AG10803 (cell line): Measurements from ENCODE around the gene UTP3.
"Not testable (repeated sequence)": the region's sequence is repeated elsewhere in the genome, so short reads cannot be mapped to it uniquely, and the experiment has no call there.

Experiments used
- DNase-seq: peaks from one replicate; pipeline ENCODE4 v3.0.0; 2010; ENCODE audit warnings: low read depth
- H3K4me3 ChIP-seq: 2 replicates; pipeline ENCODE4 v1.5.1; 2011; ENCODE audit warnings: mild to moderate bottlenecking, low read length, control low read depth
- CTCF ChIP-seq: conservative IDR thresholded peaks from 2 replicates; pipeline ENCODE4 v1.5.1; 2011; ENCODE audit warnings: mild to moderate bottlenecking, low read length, control low read depth, inconsistent platforms

UTP3 gene

GRCh38 chr4:70734168-70734954, 46.0 kb downstream of the UTP3 start:
- H3K4me3 ChIP-seq: peak overlapping the region; percentile 54
- no peak for TF ChIP-seq CTCF
- peak; percentile 54 for DNase-seq

- no peak for TF ChIP-seq CTCF
- DNase-seq: no peak
- peak overlapping the region; percentile 54 for H3K4me3 ChIP-seq
Measured at GRCh38 chr4:70734971-70735370, 46.6 kb downstream of the UTP3 start.

DNA sequence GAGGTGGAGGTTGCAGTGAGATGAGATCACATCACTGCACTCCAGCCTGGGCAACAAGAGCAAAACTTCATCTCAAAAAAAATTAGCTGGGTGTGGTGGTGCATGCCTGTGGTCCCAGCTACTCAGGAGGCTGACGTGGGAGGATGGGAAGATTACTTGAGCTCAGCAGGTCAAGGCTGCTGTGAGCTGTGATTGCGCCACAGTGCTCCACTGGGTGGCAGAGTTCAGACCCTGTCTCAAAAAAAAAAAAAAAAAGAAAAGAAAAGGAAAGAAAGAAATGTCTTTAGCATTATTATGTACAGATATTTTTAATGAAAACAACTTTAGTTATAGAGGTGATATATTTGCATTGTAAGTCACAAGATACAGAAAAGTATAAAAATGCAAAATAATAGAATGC, 47.6 kb downstream of the UTP3 start:
- DNase-seq: peak; percentile 73
- peak; percentile 22 for TF ChIP-seq CTCF
- H3K4me3 ChIP-seq: not testable (repeated sequence)

DNA sequence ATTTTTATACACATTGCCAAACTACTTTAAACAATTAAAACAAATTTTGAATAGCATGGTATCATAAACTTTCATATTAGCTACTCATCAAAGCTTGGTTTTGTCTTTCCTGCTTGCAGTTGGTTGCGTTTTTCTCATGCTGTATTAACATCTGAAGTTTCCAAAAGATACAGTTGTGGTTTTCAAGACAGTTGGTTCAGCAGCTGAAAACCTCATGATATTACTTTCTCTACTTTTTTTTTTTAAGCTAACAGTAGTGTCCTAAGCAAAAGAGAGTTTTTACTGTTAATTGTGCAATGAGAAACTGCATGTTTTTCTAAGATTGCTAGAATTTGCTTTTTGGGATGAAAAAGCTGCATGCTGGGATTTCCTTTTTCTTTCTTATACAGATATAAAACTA, 48.7 kb downstream of the UTP3 start:
- no peak for TF ChIP-seq CTCF
- DNase-seq: no peak
- H3K4me3 ChIP-seq: no peak overlapping the region

DNA sequence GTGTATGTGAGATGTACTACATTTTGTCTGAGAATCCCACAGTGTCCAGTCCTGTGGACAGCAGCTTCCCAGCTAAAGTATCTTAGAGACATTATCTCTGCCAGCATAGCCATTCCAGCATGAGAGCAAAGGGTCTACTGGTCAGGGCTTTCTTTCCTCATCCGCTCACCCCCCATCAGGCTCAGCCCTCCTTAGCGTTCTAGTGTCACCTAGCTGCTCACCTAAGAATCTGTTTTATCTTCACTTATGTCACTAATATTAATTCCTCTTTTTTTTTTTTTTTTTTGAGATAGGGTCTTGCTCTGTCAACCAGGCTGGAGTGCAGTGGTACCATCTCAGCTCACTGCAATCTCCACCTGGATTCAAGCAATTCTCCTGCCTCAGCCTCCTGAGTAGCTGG, 49.1 kb downstream of the UTP3 start:
- TF ChIP-seq CTCF: no peak
- no peak for DNase-seq
- no peak overlapping the region for H3K4me3 ChIP-seq

- DNase-seq: no peak
- TF ChIP-seq CTCF: no peak
- H3K4me3 ChIP-seq: no peak overlapping the region
Measured at GRCh38 chr4:70739496-70740337, 51.4 kb downstream of the UTP3 start.
